Coronary artery (tissue), 2 donors: Measurements from ENCODE around the gene ANKRD22.

Experiments
- DNase-seq: peaks from one replicate; pipeline ENCODE4 v3.0.0-alpha.2; 2017; ENCODE audit warnings: low spot score
- H3K27ac ChIP-seq, 2 donors: fragments of 200-600 bp; sonication (generic); one replicate each; pipeline ENCODE4 v1.5.1; 2016 to 2019
- H3K4me3 ChIP-seq: fragments of 200-600 bp; sonication (generic); 2 replicates; pipeline ENCODE4 v1.5.1; 2016; ENCODE audit warnings: mild to moderate bottlenecking, moderate library complexity
- TF ChIP-seq, protein P1 (sequence below): fragments of 200-600 bp; sonication (generic); IDR thresholded peaks from one replicate; pipeline ENCODE4 v1.5.1; 2019; ENCODE audit warnings: antibody characterized with exemption

The ANKRD22 gene

DNA sequence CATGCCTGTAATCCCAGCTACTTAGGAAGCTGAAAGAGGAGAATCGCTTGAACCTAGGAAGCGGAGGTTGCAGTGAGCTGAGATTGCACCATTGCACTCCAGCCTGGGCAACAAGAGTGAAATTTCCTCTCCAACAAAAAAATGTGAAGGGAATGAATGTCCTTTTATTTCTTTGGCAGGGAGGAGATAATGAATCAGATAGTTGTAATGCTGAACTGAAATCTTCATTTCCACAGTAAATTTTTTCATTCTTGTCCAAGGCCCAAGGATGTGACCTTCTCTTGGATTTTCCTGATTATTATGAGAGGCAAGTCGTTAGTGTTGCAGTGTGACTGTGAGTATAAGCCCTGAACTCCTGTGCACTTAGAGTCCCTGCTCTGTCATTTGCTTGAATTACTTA, 42.0 kb upstream of the ANKRD22 start:
- TF ChIP-seq, protein P1, sequence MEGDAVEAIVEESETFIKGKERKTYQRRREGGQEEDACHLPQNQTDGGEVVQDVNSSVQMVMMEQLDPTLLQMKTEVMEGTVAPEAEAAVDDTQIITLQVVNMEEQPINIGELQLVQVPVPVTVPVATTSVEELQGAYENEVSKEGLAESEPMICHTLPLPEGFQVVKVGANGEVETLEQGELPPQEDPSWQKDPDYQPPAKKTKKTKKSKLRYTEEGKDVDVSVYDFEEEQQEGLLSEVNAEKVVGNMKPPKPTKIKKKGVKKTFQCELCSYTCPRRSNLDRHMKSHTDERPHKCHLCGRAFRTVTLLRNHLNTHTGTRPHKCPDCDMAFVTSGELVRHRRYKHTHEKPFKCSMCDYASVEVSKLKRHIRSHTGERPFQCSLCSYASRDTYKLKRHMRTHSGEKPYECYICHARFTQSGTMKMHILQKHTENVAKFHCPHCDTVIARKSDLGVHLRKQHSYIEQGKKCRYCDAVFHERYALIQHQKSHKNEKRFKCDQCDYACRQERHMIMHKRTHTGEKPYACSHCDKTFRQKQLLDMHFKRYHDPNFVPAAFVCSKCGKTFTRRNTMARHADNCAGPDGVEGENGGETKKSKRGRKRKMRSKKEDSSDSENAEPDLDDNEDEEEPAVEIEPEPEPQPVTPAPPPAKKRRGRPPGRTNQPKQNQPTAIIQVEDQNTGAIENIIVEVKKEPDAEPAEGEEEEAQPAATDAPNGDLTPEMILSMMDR = no peak
- Histone ChIP-seq H3K4me3 (no peak overlapping the region), H3K27ac (no peak overlapping the region)
- no peak for DNase-seq

DNA sequence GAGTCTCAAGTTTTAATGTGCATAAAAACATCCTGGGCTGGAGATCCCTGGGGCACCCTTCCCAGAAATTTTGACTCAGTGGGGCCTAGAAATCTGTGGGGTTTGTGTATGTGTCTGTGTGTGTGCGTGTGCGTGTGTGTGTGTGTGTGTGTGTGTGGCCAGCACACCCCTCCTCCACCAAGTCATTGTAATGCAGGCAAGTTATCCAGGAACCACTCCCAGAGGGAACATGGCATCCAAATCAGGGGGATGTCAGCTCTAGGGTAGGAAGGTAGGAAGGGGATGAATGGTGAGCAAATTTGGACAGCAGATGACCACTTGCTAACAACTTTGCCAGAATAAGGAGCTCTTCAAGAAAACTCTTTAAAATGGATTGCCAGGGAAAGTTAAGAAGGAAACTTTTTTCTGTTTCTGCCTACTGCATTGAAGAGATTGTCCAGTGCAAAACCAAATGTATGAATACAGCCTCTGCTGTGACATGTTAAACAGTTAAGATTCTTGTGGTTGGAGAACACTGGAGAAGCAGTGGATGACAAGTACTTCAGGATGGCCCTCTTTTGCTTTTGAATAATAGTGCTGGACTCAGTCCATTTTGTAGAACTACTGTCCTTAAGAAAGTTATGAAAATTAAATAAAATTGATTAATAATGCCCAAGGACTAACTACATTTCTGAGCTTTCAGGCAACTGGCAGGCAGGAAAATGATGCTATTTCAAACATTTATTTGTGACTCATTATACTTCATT, 40.8 kb upstream of the ANKRD22 start:
- no peak for DNase-seq
- Histone ChIP-seq H3K4me3 (no peak overlapping the region), H3K27ac (no peak overlapping the region)
- TF ChIP-seq, protein P1 = no peak

DNA sequence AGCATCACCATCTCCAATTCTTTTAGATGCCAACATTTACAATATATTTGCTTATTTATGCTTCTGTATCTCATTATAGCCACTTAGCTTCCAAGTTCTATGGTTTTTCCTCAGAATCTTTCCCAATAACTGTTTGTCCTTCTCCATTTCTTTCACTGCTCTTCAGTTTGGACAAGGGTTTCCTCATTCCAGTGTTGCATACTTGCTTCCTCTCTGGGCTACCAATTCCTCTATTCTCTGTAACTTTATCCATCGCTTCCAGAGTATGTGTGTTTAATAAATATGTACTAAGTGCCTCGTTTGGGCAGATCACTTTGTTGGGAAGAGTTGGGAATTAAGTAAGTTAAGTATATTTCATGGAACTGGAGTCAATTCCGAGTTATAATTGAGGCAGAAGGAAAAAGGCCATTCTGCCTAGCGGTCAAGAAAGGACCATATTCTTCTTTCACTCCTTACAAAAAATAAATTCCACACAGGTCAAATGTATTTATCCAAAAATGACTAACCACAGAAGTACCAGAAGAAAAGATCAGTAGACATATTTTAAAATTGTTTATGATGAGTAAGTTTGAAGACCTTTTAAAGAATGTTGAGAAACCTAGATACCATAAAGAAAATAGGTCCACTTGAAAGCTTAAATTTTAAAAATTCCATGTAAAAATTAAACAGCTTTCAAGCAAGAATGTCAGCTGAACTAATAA, 39.2 kb upstream of the ANKRD22 start:
- no peak for DNase-seq

DNA sequence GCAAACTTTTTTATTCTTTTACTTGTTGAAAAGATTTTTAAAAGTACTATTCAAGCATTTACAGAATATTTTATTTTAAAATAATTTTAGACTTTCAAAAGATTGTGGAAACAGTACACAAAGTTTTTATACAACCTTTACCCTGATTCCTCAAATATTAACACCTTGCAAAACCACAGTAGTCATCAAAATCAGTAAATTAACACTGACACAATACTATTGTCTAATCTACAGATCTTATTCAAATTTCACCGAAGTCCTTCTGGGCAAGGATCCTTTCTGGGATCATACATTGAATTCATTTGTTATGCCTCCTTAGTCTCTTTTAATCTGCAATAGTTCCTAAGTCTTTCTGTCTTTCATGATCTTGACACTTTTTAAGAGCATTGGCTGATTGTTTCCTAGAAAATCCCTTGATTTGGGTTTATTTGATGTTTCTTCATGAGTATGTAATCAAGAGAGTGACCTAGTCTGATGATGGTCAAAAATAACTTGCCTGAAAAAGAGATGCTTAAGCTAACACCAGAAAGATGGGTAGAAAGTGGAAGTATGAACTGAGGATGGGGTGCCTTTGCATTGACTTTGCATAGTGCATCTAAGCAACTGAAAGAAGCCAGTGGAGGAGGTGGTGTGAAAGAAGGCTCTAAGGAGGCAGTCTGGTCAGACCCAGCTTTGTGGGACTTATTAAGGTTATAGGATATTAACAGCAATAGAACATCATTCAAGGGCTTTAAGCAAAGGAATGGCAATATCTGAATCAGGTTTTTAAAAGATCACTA, 38.1 kb upstream of the ANKRD22 start:
- DNase-seq = no peak
- no peak overlapping the region for H3K27ac ChIP-seq
- H3K4me3 ChIP-seq = no peak overlapping the region
- TF ChIP-seq, protein P1 = no peak

More for the DNA sequence above, 39.2 kb upstream of the ANKRD22 start:
- no peak overlapping the region for H3K27ac ChIP-seq
- TF ChIP-seq, protein P1 = no peak
- no peak overlapping the region for H3K4me3 ChIP-seq

DNA sequence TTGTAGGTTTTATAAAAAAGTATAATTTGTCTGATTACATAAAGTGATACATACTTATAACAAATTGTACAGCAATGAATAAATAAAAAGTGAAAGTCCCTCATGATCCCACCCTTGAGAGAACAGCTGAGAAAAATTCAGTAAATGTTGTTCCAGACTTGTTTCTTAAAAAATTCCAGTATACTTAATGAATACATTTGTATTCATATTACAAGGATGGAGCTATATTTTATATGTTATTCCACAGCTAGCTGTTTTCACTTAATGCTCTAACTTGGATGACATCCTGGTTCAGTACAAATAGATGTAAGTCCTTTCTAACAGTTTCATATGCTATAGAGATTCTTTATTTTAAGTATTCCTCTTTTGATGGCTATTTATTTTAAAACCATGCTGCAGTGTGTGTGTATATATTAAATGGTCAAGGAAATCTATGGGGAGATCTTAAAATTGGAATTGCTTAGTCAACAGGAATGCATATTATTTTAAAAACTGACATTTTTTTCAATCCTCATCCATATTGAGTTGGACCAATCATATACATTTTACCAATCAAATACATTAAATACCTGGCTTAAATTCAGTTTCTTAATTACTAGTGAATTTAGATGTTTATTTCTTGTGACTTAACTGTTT, 37.3 kb upstream of the ANKRD22 start:
- H3K4me3 ChIP-seq = no peak overlapping the region
- no peak for DNase-seq
- TF ChIP-seq, protein P1 = no peak
- no peak overlapping the region for H3K27ac ChIP-seq

DNA sequence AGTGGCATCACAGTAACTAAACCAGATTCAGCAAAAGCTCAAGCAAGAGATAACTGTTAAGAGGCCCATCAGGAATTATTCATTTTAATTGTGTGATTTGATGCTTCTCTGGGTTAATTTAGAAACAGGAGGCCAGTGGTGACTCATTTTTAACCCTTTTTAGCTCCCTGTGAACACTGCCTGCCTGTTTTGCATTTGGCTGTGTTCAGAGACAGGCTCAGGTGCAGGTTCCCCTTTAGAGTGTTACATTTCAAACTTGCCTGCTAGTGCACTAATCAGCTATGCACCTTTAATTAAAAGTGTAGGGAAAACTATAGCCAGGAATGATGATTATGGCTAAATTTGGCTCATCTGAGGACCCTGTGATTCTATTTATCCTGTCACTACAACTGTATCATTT, 34.9 kb upstream of the ANKRD22 start:
- DNase-seq = no peak

More for the DNA sequence above, 34.9 kb upstream of the ANKRD22 start:
- Histone ChIP-seq H3K27ac (no peak overlapping the region), H3K4me3 (no peak overlapping the region)
- TF ChIP-seq, protein P1 = no peak
